Measurements from ENCODE around the gene GAL3ST1. TPM values are rescaled to one million over a fixed set of nuclear protein-coding genes. Genes with fewer than 3 reads are reported as not detected.

Gene GAL3ST1
- total RNA-seq, 1 donor = not detected

GRCh38 chr22:30539368-30539767, 35.1 kb downstream of the GAL3ST1 start:
- Histone ChIP-seq H3K4me2 (ENCODE audit: insufficient read depth, low read length) (no peak overlapping the region), H2AFZ (ENCODE audit: low read length) (no peak overlapping the region), H3K79me2 (ENCODE audit: insufficient read depth, low read length) (no peaks in the 10 kb centered on the region), H3K4me3 (ENCODE audit: insufficient read depth, low read length) (no peak overlapping the region), H3K27ac (ENCODE audit: low read depth, low read length) (no peak overlapping the region), H4K20me1 (ENCODE audit: insufficient read depth, low read length) (no peaks in the 10 kb centered on the region), H3K4me1 (ENCODE audit: insufficient read depth, low read length) (peaks cover 3% of the 10 kb centered on the region), H3K36me3 (ENCODE audit: insufficient read depth, low read length) (no peaks in the 10 kb centered on the region), H3K27me3 (ENCODE audit: insufficient read depth, low read length) (peaks cover 23% of the 10 kb centered on the region), H3K9me3 (ENCODE audit: low read depth, low read length) (no peaks in the 10 kb centered on the region)
- TF ChIP-seq CTCF (IDR thresholded peaks at IDR 0.05; ENCODE audit: extremely low read depth, low read depth, low read length) = no peak
- DNase-seq (ENCODE audit: insufficient read length, low spot score, missing footprints) = no peak

- Histone ChIP-seq H3K9me3 (ENCODE audit: low read depth, low read length) (no peaks in the 10 kb centered on the region), H2AFZ (ENCODE audit: low read length) (no peak overlapping the region), H3K79me2 (ENCODE audit: insufficient read depth, low read length) (no peaks in the 10 kb centered on the region), H3K36me3 (ENCODE audit: insufficient read depth, low read length) (no peaks in the 10 kb centered on the region), H3K4me3 (ENCODE audit: insufficient read depth, low read length) (no peak overlapping the region), H3K27me3 (ENCODE audit: insufficient read depth, low read length) (peaks cover 19% of the 10 kb centered on the region), H3K27ac (ENCODE audit: low read depth, low read length) (no peak overlapping the region), H4K20me1 (ENCODE audit: insufficient read depth, low read length) (no peaks in the 10 kb centered on the region), H3K4me1 (ENCODE audit: insufficient read depth, low read length) (peaks cover 3% of the 10 kb centered on the region), H3K4me2 (ENCODE audit: insufficient read depth, low read length) (no peak overlapping the region)
- DNase-seq (ENCODE audit: insufficient read length, low spot score, missing footprints) = no peak
- TF ChIP-seq CTCF (IDR thresholded peaks at IDR 0.05; ENCODE audit: extremely low read depth, low read depth, low read length) = no peak
Observed at GRCh38 chr22:30538280-30538679, 36.2 kb downstream of the GAL3ST1 start.

GRCh38 chr22:30537083-30537731, 37.3 kb downstream of the GAL3ST1 start:
- DNase-seq (ENCODE audit: insufficient read length, low spot score, missing footprints) = no peak
- H3K4me2 ChIP-seq (ENCODE audit: insufficient read depth, low read length) = no peak overlapping the region
- no peak for TF ChIP-seq CTCF (IDR thresholded peaks at IDR 0.05; ENCODE audit: extremely low read depth, low read depth, low read length)
- no peaks in the 10 kb centered on the region for H3K79me2 ChIP-seq (ENCODE audit: insufficient read depth, low read length)
- H2AFZ ChIP-seq (ENCODE audit: low read length) = no peak overlapping the region
- H3K27me3 ChIP-seq (ENCODE audit: insufficient read depth, low read length) = peaks cover 10% of the 10 kb centered on the region
- H3K27ac ChIP-seq (ENCODE audit: low read depth, low read length) = no peak overlapping the region
- H4K20me1 ChIP-seq (ENCODE audit: insufficient read depth, low read length) = no peaks in the 10 kb centered on the region
- H3K9me3 ChIP-seq (ENCODE audit: low read depth, low read length) = no peaks in the 10 kb centered on the region
- H3K4me1 ChIP-seq (ENCODE audit: insufficient read depth, low read length) = peaks cover 3% of the 10 kb centered on the region
- no peak overlapping the region for H3K4me3 ChIP-seq (ENCODE audit: insufficient read depth, low read length)
- no peaks in the 10 kb centered on the region for H3K36me3 ChIP-seq (ENCODE audit: insufficient read depth, low read length)

GRCh38 chr22:30535182-30535581, 39.3 kb downstream of the GAL3ST1 start:
- Histone ChIP-seq H4K20me1 (ENCODE audit: insufficient read depth, low read length) (no peaks in the 10 kb centered on the region), H3K27ac (ENCODE audit: low read depth, low read length) (no peak overlapping the region), H3K79me2 (ENCODE audit: insufficient read depth, low read length) (no peaks in the 10 kb centered on the region), H3K9me3 (ENCODE audit: low read depth, low read length) (no peaks in the 10 kb centered on the region), H3K36me3 (ENCODE audit: insufficient read depth, low read length) (no peaks in the 10 kb centered on the region), H3K27me3 (ENCODE audit: insufficient read depth, low read length) (no peaks in the 10 kb centered on the region), H3K4me3 (ENCODE audit: insufficient read depth, low read length) (no peak overlapping the region), H3K4me1 (ENCODE audit: insufficient read depth, low read length) (no peaks in the 10 kb centered on the region), H3K4me2 (ENCODE audit: insufficient read depth, low read length) (no peak overlapping the region), H2AFZ (ENCODE audit: low read length) (no peak overlapping the region)
- TF ChIP-seq CTCF (IDR thresholded peaks at IDR 0.05; ENCODE audit: extremely low read depth, low read depth, low read length) = no peak
- no peak for DNase-seq (ENCODE audit: insufficient read length, low spot score, missing footprints)

Measured in osteoblast (primary cell).